Panc1 (cell line): ENCODE results near the gene KCNE4. TPM values are rescaled to one million over a fixed set of nuclear protein-coding genes. Genes with fewer than 3 reads are reported as not detected.

Experiments
- ATAC-seq: fragments of 200-7000 bp; cut with Tn5 transposase; 2 replicates; pipeline ENCODE4 v1.9.1; 2020; ENCODE audit warnings: mild to moderate bottlenecking, moderate library complexity
- BruUV-seq: library from RNA; stranded (reverse); fragments of 400-500 nt; replicated peaks from 2 replicates; lab custom pipeline; 2021; lab: Mats Ljungman, UMichigan
- CTCF ChIA-PET: fragments of 300-600 bp; sonication (Branson Sonifier 250); formaldehyde crosslinking; loops from one replicate; lab custom pipeline; 2022; ENCODE audit warnings: antibody characterized with exemption; lab: Charles Lee
- POLR2A ChIA-PET: fragments of 300-600 bp; sonication (Branson Sonifier 250); formaldehyde crosslinking; loops from one replicate; lab custom pipeline; 2022; ENCODE audit warnings: antibody characterized with exemption; lab: Charles Lee
- DNase-seq: peaks from one replicate; pipeline ENCODE4 v3.0.0-alpha.2; 2010; ENCODE audit warnings: low read depth, low spot score
- H3K27ac ChIP-seq: 2 replicates; pipeline ENCODE4 v1.5.1; 2011; ENCODE audit warnings: mild to moderate bottlenecking, low read length, inconsistent platforms
- H3K27me3 ChIP-seq: fragments of 200-500 bp; sonication (Bioruptor generic); 2 replicates; pipeline ENCODE4 v1.6.0; 2014; ENCODE audit warnings: low read length, inconsistent platforms; ENCODE audit not compliant: control insufficient read depth, insufficient read depth
- H3K36me3 ChIP-seq: fragments of 200-500 bp; sonication (Bioruptor generic); 2 replicates; pipeline ENCODE4 v1.5.1; 2014; ENCODE audit warnings: inconsistent platforms, mild to moderate bottlenecking, low read length, moderate library complexity; ENCODE audit not compliant: control insufficient read depth, insufficient read depth
- H3K4me1 ChIP-seq: 2 replicates; pipeline ENCODE4 v1.5.1; 2011; ENCODE audit warnings: inconsistent platforms, mild to moderate bottlenecking, low read length, moderate library complexity; ENCODE audit not compliant: control insufficient read depth, insufficient read depth
- H3K4me3 ChIP-seq, 2 experiments: 2 replicates each; pipeline ENCODE4 v1.5.1; 2011 to 2012; ENCODE audit warnings: low read depth in 2 of 2, low read length in 2 of 2, mild to moderate bottlenecking in 2 of 2, inconsistent platforms in 1 of 2, moderate library complexity in 1 of 2
- H3K9me3 ChIP-seq: fragments of 200-500 bp; sonication (Bioruptor generic); 2 replicates; pipeline ENCODE4 v1.5.1; 2014; ENCODE audit warnings: low read depth, mild to moderate bottlenecking, inconsistent platforms, low read length, moderate library complexity; ENCODE audit not compliant: control insufficient read depth, insufficient read depth
- CTCF ChIP-seq: fragments of 450-650 bp; IDR thresholded peaks from 2 replicates; pipeline ENCODE4 v1.5.1; 2017; ENCODE audit warnings: mild to moderate bottlenecking
- POLR2AphosphoS5 ChIP-seq: IDR thresholded peaks from 2 replicates; pipeline ENCODE4 v1.6.1; 2012; ENCODE audit warnings: mild to moderate bottlenecking, low read depth, low read length, moderate library complexity
- REST ChIP-seq, 2 experiments: IDR thresholded peaks; 2 replicates each; pipeline ENCODE4 v1.6.1; 2011 to 2012; ENCODE audit warnings: low read depth in 2 of 2, control low read depth in 1 of 2, low read length in 1 of 2, mild to moderate bottlenecking in 1 of 2, moderate library complexity in 1 of 2; ENCODE audit not compliant: insufficient read depth in 1 of 2
- SIN3A ChIP-seq: IDR thresholded peaks from 2 replicates; pipeline ENCODE4 v1.6.1; 2012; ENCODE audit warnings: low read depth, mild to moderate bottlenecking, low read length, moderate library complexity, borderline replicate concordance; ENCODE audit not compliant: insufficient read depth
- TCF7L2 ChIP-seq: IDR thresholded peaks from 2 replicates; pipeline ENCODE4 v1.6.1; 2011; ENCODE audit warnings: mild to moderate bottlenecking, low read depth, low read length, inconsistent platforms
- in situ Hi-C: cut with HindIII; loops from 2 replicates; pipeline ENCODE4 v1.10.0; 2016; ENCODE audit warnings: low sequenced_read_pairs, low pct_unique_long_range_greater_than_20kb
- intact Hi-C: fragments of 100-400 bp; cut with micrococcal nuclease; formaldehyde crosslinking; loops from one replicate; pipeline ENCODE4 v1.10.0; 2022; ENCODE audit not compliant: unreplicated experiment
- total RNA-seq: library from RNA; stranded (reverse); gene quantifications from one replicate; pipeline ENCODE4 v1.2.1, GENCODE V29; 2021; ENCODE audit not compliant: unreplicated experiment

The KCNE4 gene
- total RNA-seq, 1 experiment from 2014 or later = 0.21 TPM

GRCh38 chr2:223047260-223047761, 4.7 kb upstream of the KCNE4 start:
- CTCF ChIA-PET = no interaction called here
- POLR2A ChIA-PET = no interaction called here
- TF ChIP-seq REST (IDR thresholded peaks at IDR 0.05; ENCODE audit: insufficient read depth in 1 of 2, low read depth in 2 of 2, low read length in 1 of 2) (no peak), SIN3A (no peak)
- intact Hi-C loops (no loop called here), in situ Hi-C loops (no loop called here)
- no TSS peak for BruUV-seq
- H3K9me3 ChIP-seq = no peaks in the 10 kb centered on the region
- no peaks in the 10 kb centered on the region for H3K27me3 ChIP-seq
- no peaks in the 10 kb centered on the region for H3K4me1 ChIP-seq
- DNase-seq (no peak), ATAC-seq (no peak)
- no peak overlapping the region for H3K4me3 ChIP-seq
- no peak overlapping the region for H3K27ac ChIP-seq
- no peaks in the 10 kb centered on the region for H3K36me3 ChIP-seq

- intact Hi-C loops (no loop called here), in situ Hi-C loops (no loop called here)
- no TSS peak for BruUV-seq
- H3K27ac ChIP-seq = no peak overlapping the region
- CTCF ChIA-PET = no interaction called here
- no peaks in the 10 kb centered on the region for H3K4me1 ChIP-seq
- ATAC-seq = no peak
- H3K27me3 ChIP-seq = no peaks in the 10 kb centered on the region
- no peak for DNase-seq
- no peaks in the 10 kb centered on the region for H3K36me3 ChIP-seq
- TF ChIP-seq SIN3A = no peak
- TF ChIP-seq TCF7L2 = no peak
- TF ChIP-seq POLR2AphosphoS5 = no peak
- no peak for TF ChIP-seq REST (IDR thresholded peaks at IDR 0.05; ENCODE audit: insufficient read depth in 1 of 2, low read depth in 2 of 2, low read length in 1 of 2)
- no peak for TF ChIP-seq CTCF
- H3K9me3 ChIP-seq = no peaks in the 10 kb centered on the region
- H3K4me3 ChIP-seq = no peak overlapping the region
- POLR2A ChIA-PET = no interaction called here
Observed at GRCh38 chr2:223048519-223048918, 3.5 kb upstream of the KCNE4 start.
